ENCODE measurements around the gene ACAP3.

Gene ACAP3

DNA sequence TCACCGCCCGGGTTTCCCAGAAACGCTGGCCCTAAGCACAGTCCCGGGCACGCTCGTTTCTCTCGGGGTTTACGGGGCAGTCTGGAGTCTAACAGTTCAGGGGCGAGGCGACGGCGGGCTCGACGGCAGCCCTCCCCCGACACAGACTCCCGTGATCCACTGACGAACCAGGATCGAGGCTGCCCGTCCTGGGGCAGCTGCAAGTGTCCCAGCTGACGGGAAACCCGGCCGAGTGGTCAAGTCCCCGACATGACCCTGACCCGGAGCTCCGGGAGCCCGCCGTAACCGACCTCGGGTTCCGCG, 34.6 kb downstream of the ACAP3 start:
- peak overlapping the region; percentile 76 for H3K4me3 ChIP-seq (ENCODE audit: control insufficient read depth, low read depth, low read length)
- no peak for DNase-seq (ENCODE audit: low read depth)
- TF ChIP-seq, protein P1, sequence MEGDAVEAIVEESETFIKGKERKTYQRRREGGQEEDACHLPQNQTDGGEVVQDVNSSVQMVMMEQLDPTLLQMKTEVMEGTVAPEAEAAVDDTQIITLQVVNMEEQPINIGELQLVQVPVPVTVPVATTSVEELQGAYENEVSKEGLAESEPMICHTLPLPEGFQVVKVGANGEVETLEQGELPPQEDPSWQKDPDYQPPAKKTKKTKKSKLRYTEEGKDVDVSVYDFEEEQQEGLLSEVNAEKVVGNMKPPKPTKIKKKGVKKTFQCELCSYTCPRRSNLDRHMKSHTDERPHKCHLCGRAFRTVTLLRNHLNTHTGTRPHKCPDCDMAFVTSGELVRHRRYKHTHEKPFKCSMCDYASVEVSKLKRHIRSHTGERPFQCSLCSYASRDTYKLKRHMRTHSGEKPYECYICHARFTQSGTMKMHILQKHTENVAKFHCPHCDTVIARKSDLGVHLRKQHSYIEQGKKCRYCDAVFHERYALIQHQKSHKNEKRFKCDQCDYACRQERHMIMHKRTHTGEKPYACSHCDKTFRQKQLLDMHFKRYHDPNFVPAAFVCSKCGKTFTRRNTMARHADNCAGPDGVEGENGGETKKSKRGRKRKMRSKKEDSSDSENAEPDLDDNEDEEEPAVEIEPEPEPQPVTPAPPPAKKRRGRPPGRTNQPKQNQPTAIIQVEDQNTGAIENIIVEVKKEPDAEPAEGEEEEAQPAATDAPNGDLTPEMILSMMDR (conservative IDR thresholded peaks at IDR 0.05; ENCODE audit: control insufficient read depth, insufficient read depth, low read depth, low read length): no peak

DNA sequence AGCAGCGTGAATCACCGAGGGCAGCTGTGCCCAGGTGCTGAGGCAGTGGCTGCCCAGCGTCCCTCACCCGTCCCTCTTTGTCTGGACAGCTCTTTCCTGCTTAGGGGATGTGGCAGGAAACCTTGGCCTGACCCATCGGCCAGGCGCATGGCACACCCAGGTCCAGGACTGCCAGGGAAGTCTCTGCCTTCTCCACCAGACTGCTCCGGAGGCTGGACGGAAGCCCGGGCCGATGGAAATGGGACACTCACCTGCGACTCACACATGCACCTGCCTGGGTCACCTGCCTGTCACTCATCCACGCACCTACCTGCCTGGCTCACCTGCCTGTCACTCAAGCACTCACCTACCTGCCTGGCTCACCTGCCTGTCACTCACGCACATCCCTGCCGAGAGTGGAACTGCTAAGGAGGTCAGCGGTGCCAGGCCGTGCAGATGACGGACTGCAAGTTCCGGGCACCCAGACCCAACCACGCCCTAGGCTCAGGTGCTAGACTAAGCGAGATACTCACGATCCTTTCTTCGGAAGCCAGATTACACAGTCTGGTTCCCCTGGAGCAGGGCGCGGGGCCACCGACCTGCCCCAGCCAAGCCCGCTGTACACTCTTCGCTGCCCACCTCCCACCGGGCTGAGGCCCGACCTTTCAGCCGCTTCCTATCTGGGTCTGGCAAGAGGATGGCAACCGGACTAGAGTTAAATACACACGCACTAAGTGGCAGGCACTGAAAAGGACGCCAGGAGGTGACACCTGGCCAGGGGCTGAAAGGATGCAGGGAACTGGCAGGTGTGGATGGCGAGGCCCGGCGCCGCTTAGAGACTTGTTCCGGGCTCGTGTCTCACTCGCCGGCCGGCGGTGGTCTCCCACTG, 35.2 kb downstream of the ACAP3 start:
- peak overlapping the region; percentile 76 for H3K4me3 ChIP-seq (ENCODE audit: control insufficient read depth, low read depth, low read length)
- TF ChIP-seq, protein P1 (conservative IDR thresholded peaks at IDR 0.05; ENCODE audit: control insufficient read depth, insufficient read depth, low read depth, low read length): no peak
- no peak for DNase-seq (ENCODE audit: low read depth)

DNA sequence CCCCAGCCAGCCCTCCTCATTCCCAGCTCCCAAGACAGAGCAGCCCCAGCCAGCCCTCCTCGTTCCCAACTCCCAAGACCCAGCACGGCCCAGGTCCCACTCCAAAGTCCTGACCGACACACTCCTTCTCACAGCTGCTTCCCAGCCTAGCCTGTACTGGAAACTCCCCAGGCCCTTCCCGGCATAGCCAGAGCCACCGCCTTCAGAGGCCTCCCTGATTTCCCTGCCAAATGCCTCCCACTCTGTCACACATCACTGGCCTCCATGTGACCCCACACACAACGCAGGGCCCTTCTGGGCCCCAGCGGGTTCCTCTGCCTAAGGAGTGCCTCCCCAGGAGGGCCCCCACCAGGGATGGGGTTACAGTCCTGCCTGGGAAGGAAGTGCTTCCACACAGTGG, 36.9 kb downstream of the ACAP3 start:
- DNase-seq (ENCODE audit: low read depth): peak; percentile 60
- no peak overlapping the region for H3K4me3 ChIP-seq (ENCODE audit: control insufficient read depth, low read depth, low read length)
- TF ChIP-seq, protein P1 (conservative IDR thresholded peaks at IDR 0.05; ENCODE audit: control insufficient read depth, insufficient read depth, low read depth, low read length): no peak

DNA sequence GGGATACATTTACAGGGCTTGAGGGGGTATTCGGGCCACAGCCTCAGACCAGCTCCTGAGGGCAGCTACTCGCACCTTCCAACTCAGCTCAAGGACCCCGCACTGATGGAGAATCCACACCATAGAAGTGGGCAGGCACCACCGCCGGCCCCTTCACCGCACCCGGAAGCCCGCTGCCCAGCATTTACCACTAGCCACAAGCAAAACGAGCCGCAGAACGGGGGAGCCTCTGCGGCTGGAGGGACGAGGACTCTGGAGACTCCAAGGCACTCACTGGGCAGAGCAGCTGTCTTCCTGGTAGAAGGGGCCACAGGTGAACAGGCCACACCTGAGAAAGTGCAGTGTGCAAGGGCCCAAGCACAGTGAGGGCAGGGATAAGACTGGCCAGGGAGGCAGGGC, 39.4 kb downstream of the ACAP3 start:
- H3K4me3 ChIP-seq (ENCODE audit: control insufficient read depth, low read depth, low read length): no peak overlapping the region
- TF ChIP-seq, protein P1 (conservative IDR thresholded peaks at IDR 0.05; ENCODE audit: control insufficient read depth, insufficient read depth, low read depth, low read length): no peak
- DNase-seq (ENCODE audit: low read depth): no peak

DNA sequence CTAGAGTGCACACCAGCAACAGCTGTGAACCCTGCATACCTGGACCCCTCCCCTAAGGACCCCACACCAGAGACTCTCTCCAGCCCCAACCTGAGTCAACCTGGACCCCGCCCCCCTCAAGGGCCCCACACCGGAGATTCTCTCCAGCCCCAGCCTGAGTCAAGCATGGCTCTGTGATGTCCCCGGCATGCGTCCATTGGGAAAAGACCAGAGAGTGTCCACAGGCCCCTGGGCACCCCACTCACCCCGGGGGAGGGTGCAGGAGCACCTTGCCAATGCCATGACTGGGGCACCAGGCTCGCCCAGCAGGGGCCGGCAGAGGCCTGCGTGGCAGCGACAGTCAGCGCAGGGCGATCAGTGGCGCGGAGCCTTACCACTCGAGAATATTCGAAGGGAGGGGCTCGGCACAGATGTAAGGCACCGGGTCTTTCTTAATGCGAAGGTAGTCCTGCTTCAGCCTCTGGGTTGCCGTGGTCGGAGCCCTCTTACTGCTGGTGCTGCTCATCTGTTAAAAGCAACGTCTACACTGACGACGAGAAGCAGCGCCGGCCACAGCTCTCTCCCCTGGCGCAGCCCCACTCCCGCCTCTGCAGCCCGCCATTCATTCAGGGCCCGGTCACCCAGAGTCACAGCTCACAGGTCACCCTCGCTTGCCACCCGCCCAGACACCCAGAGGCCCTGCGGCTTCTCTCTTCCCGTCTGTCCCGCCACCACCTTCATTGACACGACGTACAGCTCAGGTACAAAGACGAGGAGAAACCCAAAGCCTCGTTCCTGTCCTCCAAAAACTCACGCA, 40.0 kb downstream of the ACAP3 start:
- TF ChIP-seq, protein P1 (conservative IDR thresholded peaks at IDR 0.05; ENCODE audit: control insufficient read depth, insufficient read depth, low read depth, low read length): no peak
- no peak overlapping the region for H3K4me3 ChIP-seq (ENCODE audit: control insufficient read depth, low read depth, low read length)
- DNase-seq (ENCODE audit: low read depth): no peak

DNA sequence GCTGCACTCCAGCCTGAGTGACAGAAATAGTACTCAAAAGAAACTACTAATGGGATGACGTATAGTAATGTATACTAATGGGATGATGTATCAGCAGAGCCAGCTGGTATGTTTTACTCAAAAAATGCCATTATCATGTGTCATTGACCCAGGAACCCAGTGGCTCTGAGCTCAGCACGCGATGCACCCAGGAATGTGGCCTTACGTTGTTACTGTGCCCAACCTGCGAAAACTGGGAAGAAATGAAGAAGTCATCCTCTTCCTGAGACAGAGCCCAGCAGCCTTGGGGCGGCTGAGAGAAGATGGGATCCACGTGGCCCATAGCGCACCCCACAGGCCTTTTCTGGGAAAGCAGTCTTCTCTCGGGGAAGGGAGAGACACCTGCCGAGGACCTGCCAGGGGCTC, 42.9 kb downstream of the ACAP3 start:
- TF ChIP-seq, protein P1 (conservative IDR thresholded peaks at IDR 0.05; ENCODE audit: control insufficient read depth, insufficient read depth, low read depth, low read length): peak; percentile 54
- no peak overlapping the region for H3K4me3 ChIP-seq (ENCODE audit: control insufficient read depth, low read depth, low read length)
- DNase-seq (ENCODE audit: low read depth): peak; percentile 98
